ENCODE data around the gene PCDH9. TPM values are rescaled to one million over a fixed set of nuclear protein-coding genes. Genes with fewer than 3 reads are reported as not detected.
A peak's percentile ranks its signal among the peaks of the same experiment; 100 is the strongest.

Gene PCDH9
- total RNA-seq, 1 experiment from 2014 or later: 0.03 TPM

DNA sequence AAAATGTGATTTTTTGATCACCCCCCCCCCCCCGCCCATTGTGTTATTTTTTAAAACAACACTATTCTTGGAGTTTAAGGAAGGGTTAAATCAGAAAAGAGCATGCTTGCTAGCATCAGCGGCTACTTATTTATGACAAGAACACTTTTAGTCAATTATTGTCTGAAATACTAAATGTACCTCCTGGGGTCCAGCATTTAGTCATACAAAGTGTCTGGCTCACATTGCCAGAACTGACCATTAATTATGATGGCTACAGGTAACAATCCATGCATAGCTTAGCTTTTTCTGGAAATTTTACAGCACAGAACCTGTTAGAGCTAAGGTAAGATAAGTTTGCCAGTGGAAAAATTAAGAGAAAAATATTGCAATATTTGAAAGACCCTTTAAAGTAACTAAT is 90.1 kb downstream of the PCDH9 start:
- in situ Hi-C loops (cut with HindIII; ENCODE audit: low pct_unique_long_range_greater_than_20kb, low sequenced_read_pairs): no loop called here

DNA sequence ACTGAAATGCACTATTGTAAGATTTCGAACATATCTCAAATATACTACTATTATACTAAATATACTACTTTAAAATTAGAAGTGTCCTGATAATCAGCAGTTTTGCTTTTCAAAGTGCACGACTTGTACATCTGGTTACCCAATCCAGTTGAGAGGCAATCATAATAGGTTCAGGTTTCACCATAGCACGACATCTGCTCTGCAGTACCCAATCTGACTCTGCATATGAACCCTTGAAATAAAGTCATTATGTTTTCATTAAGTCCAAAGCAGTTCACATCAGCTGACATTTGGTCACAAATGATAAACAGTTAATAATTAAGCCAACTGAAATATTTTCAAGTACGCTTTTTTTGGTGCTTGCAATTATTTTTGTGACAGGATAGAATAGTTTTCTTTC is 90.6 kb downstream of the PCDH9 start:
- no peak for DNase-seq (ENCODE audit: low read depth)
- in situ Hi-C loops (cut with HindIII; ENCODE audit: low pct_unique_long_range_greater_than_20kb, low sequenced_read_pairs): no loop called here

More for the DNA sequence above, 90.1 kb downstream of the PCDH9 start:
- DNase-seq (ENCODE audit: low read depth): no peak

DNA sequence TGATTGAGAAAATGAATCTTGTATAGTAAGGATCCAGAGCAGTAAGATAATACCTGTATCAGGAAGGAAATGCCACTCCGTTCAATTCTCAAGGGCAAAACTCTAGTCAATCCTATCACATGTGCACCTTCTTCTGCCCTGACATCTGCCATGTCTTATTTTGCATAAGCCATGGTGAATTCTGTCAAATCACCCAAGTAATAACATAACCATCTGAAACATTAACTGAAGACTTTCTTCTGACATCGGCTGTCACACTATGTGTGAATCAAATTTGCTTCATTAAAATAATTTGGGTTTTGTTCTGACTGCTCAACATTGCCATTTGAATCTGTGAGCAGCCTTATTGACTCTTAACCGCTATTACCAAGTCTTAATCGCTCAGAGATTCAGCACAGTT is 91.2 kb downstream of the PCDH9 start:
- in situ Hi-C loops (cut with HindIII; ENCODE audit: low pct_unique_long_range_greater_than_20kb, low sequenced_read_pairs): no loop called here
- no peak for DNase-seq (ENCODE audit: low read depth)

DNA sequence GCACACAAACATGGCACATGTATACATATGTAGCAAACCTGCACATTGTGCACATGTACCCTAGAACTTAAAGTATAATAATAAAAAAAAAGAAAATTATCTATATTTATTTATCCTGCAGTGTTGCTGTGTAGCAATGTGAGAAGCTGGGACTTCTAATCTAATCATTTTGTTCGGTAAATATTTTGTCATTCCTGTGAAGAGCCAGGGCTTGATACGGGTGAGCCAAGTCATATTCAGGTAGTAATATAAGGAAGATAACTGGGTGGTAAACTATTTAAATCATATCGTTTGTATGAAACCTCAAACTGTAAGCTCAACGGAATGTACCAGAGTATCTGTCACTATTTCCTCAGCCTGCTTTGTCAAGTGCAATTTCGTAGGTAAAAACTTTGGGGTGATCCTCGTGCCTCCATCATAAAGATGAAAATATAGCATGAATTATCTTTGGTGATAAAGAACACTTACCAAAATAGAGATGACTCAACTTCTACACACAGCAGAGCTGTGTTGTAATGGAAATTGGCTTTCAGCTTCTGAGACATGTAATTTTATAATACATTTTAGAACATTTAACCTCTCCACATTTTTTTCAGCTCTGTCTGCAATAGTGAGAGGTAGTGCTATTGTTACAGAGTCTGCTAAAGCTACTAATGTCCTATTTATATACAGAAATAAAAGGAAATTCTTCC is 92.9 kb downstream of the PCDH9 start:
- in situ Hi-C loops (cut with HindIII; ENCODE audit: low pct_unique_long_range_greater_than_20kb, low sequenced_read_pairs): no loop called here
- no peak for DNase-seq (ENCODE audit: low read depth)

DNA sequence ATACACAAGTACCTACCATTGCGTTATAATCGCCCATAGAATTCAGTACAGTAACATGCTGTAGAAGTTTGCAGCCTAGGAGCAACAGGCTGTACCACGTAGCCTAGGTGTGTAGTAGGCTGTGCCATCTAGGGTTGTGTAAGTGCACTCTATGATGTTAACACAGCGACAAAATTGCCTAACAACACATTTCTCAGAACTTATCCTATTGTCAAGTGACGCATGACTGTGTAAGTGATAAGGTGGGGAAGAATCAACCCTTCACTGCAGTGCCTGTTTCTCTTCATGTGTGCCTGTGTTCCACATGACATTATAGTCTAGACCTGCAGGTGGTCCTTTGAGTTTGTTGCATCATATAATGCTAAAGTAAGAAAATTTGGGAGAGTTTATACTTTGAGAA is 94.0 kb downstream of the PCDH9 start:
- no peak for DNase-seq (ENCODE audit: low read depth)
- in situ Hi-C loops (cut with HindIII; ENCODE audit: low pct_unique_long_range_greater_than_20kb, low sequenced_read_pairs): no loop called here

DNA sequence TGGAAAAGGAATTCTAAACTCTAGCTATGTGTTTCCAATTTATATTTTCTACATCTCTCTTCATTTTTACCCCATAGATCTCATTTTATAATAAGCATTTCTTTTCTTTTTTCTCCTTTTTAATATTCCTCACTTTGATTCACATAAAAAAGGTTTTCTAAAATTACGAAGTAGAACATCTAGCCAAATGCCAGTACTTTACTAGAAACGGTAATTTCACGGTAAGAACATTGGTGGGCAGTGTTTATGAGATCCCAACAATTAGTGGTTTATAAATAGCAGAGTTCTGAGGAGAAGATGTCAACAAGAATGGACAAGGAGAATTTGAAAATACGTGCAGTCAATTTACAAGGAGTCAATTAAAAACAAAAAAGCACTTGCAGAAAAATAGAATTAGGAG is 94.8 kb downstream of the PCDH9 start:
- no peak for DNase-seq (ENCODE audit: low read depth)
- in situ Hi-C loops (cut with HindIII; ENCODE audit: low pct_unique_long_range_greater_than_20kb, low sequenced_read_pairs): no loop called here

DNA sequence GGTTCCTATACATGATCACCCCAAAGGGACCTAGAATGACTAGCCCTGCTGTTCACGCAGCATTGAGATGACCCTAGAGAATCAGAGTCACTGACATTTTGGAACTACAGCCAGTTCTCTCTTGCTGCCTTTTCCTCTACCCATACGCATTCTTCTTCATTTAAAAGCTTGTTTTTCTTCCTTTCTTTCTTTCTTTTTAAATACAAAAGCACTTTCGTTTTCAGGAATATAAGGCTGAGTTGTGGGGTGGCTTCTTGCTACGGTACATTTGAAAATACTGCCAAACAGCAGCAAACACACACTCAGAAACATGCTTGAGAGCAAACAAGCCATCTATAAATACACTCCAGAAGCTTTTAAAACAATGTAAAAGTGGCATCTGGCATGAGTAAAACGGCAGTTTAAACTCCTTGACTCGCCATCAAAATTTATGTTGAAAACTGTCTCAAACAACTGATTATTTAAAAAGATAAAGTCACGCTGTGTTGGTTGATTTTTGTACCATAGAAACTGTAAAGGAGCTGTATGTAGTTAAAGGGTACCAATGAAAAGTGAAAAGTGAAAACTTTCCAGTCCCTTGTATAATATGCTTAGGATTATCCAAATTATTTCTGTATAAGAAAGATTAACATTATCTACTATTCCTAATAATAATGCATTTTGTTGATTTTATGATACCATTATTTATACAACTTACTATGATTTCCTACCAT is 95.6 kb downstream of the PCDH9 start:
- in situ Hi-C loops (cut with HindIII; ENCODE audit: low pct_unique_long_range_greater_than_20kb, low sequenced_read_pairs): no loop called here
- DNase-seq (ENCODE audit: low read depth): no peak

DNA sequence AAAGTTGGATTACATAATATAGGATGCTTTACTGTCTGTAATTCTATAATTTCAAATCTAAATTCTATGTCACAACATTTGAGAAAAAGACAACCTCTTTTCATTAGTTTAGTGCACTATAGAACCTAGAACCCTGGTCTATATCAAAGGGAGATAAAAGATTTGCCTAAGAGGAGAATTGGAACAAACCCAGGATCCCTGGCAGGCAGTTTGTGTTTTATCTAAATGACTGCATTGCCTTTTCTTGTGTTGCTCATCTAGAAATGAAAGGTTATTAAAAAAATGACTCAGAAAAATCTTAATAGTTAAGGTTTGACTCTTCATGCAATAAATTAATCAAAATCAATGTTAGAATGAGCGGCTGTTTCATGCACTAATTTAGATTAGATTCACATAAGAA is 96.7 kb downstream of the PCDH9 start:
- in situ Hi-C loops (cut with HindIII; ENCODE audit: low pct_unique_long_range_greater_than_20kb, low sequenced_read_pairs): no loop called here
- no peak for DNase-seq (ENCODE audit: low read depth)

DNA sequence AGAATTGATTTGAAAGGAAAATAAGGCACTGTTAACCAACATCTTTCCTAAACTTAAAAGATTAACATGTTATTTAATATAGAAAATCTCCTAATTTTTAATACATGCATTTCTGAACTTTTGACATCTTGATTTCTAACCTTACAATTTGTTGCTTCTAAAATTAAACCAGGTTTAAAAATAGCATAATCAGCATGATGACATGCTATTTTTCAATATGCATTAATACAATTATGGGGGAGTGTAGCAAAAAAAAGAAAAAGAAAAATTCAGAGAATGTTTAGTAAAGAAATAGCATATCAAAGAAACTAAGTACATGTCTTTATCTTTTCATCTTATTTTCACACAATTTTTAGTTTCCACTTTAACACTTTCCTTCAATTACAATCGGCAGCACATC is 98.7 kb downstream of the PCDH9 start:
- in situ Hi-C loops (cut with HindIII; ENCODE audit: low pct_unique_long_range_greater_than_20kb, low sequenced_read_pairs): no loop called here
- DNase-seq (ENCODE audit: low read depth): no peak

DNA sequence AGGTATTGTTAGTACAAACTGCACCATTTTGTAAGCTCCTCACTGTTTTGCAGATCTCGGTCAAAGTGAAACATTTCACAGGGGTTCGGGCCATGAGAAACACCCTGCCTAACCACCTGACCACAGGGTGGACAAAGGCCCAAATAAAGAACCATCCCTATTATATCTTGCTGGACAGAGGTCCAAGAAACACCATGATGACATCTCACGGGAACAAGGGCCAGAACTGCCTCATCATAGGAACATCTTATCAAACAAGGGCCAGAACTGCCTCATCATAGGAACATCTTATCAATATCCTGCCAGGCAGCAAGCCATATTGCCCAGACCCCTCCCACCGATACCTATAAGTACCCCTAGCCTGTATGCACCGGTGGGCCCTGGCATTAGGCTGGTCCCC is 99.7 kb downstream of the PCDH9 start:
- in situ Hi-C loops (cut with HindIII; ENCODE audit: low pct_unique_long_range_greater_than_20kb, low sequenced_read_pairs): no loop called here

DNA sequence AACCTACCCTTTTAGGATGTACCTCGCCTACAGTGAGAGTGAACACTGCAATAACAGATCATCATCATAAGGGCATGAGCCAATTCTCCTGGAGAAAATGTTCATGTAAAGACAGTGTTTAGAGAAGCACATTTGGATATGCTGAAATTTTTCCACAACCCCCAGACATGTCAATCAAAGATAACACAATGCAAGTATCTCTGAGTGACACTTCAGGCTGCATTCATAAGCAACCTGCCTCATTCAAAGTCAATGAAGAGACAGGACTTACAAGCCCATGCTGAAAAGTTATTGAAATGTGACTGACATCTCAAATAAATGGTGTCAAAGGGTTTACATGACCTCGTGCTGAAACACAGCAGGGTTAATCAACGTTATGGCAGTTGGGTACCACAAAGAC is 102.0 kb downstream of the PCDH9 start:
- no peak for DNase-seq (ENCODE audit: low read depth)
- in situ Hi-C loops (cut with HindIII; ENCODE audit: low pct_unique_long_range_greater_than_20kb, low sequenced_read_pairs): no loop called here

More for the DNA sequence above, 99.7 kb downstream of the PCDH9 start:
- DNase-seq (ENCODE audit: low read depth): no peak

DNA sequence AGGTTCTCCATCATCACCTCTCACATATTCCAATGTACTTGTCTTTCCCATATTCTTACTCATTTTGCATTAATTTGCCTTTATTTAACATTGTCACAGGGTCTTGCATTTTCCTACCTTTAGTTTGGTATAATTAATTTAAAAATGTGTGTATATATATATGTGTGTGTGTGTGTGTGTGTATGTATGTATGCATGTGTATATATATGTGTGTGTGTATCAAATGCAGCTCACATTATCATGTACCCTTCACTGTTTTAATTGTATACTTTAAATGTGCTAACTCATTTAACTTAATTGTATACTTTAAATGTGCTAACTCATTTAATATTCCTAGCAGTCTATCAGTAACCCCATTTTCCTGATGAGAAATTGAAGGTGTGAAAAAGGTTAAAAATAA is 104.5 kb downstream of the PCDH9 start:
- DNase-seq (ENCODE audit: low read depth): no peak
- in situ Hi-C loops (cut with HindIII; ENCODE audit: low pct_unique_long_range_greater_than_20kb, low sequenced_read_pairs): no loop called here

DNA sequence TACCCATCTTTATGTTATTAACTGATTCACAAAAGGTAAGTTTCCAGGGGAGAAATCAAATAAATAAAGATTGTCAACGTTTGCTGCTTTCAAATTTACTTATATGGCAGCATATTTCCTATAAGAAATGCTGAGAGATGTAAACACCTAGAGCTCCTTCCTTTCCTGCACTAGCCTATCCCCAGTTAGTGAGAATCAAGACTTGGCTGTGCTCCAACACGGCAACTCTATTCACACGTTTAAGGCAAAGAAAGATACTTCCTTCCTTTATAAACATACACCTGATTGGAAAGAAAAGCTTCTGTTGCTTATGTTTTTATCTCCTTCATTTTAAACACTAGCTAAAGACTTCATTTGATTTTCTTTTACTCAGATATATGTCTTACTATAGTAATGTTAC is 107.0 kb downstream of the PCDH9 start:
- no peak for DNase-seq (ENCODE audit: low read depth)
- in situ Hi-C loops (cut with HindIII; ENCODE audit: low pct_unique_long_range_greater_than_20kb, low sequenced_read_pairs): no loop called here

DNA sequence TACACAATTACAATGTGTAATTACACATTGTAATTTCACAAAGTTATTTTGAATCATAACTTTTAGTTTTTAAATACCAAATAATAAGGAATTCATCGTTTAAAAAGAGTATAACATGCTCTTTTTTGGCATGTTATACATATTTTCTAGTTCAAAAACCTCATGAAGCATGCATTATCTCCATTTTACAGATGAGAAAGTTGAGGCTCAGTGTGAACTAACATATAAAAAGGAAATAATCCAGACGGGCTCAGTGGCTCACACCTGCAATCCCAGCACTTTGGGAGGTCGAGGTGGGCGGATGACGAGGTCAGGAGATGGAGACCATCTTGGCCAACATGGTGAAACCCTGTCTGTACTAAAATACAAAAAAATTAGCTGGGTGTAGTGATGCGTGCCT is 107.9 kb downstream of the PCDH9 start:
- no peak for DNase-seq (ENCODE audit: low read depth)
- in situ Hi-C loops (cut with HindIII; ENCODE audit: low pct_unique_long_range_greater_than_20kb, low sequenced_read_pairs): no loop called here

DNA sequence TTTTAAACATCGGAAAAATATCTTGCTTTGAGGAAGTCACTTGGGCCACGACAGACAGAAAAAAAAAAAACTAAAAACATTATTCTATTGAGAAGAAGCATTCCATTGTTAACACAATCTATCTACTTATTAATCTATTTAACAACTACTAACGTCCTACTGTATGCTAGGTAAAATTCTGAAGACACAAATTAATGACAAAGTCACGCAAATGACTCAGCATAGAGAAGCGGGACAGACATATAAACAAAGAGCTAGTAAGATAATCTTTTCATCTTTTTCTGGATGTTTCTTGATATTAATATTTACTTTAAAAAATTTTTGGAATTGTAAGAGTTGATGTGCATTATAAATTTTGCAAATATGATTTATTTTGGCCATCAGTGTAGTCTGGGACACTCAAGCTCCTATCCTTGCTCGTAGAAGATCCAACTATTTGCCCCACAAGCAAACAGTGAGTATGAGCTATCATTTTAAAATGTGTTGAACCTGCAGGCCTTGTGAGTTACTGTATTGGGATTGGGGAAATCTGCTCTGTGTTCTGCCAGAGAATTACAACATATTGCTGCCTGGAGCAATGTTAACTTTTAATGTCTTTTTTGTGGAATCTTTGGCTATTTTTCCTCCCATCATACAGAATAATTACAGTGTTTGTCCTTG is 109.1 kb downstream of the PCDH9 start:
- no peak for DNase-seq (ENCODE audit: low read depth)
- in situ Hi-C loops (cut with HindIII; ENCODE audit: low pct_unique_long_range_greater_than_20kb, low sequenced_read_pairs): no loop called here

DNA sequence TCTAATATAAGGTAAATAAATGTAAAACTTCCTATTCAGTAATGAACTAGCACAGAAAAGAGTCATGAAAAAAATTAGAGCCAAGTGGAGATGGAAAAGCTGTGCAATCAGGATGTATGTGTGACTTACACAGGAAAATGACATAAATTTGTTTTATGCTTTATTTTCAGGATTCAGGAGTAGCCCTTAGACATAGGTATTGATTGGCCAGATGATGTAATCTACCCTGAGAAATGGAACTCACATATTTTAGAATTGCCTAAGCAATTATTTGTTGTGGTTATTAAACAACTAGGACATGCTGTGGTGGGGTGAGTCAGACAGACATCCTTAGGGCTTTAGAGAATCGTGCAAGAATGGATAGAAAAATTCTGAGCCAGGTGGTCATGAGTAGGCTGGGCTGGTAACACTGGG is 110.6 kb downstream of the PCDH9 start:
- in situ Hi-C loops (cut with HindIII; ENCODE audit: low pct_unique_long_range_greater_than_20kb, low sequenced_read_pairs): no loop called here
- peak; percentile 12 for DNase-seq (ENCODE audit: low read depth)

DNA sequence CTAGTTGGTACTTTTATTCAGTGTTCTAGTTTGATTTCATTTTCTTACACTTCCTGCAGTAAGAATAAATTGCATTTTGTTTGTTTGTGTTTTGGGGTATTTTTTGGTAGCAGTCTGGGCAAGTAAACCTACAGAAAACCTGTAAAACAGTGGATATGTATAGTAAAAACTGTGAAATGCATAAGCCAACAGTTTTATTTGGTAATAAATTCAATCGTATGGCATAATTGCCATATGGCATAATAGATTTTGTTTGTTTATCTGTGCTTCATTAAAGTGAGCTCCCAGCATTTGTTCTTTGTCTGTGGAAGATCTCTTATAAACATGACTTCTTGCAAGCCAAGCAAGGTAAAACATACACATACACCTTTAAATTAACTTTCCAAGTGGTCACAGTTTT is 111.9 kb downstream of the PCDH9 start:
- in situ Hi-C loops (cut with HindIII; ENCODE audit: low pct_unique_long_range_greater_than_20kb, low sequenced_read_pairs): no loop called here
- no peak for DNase-seq (ENCODE audit: low read depth)

DNA sequence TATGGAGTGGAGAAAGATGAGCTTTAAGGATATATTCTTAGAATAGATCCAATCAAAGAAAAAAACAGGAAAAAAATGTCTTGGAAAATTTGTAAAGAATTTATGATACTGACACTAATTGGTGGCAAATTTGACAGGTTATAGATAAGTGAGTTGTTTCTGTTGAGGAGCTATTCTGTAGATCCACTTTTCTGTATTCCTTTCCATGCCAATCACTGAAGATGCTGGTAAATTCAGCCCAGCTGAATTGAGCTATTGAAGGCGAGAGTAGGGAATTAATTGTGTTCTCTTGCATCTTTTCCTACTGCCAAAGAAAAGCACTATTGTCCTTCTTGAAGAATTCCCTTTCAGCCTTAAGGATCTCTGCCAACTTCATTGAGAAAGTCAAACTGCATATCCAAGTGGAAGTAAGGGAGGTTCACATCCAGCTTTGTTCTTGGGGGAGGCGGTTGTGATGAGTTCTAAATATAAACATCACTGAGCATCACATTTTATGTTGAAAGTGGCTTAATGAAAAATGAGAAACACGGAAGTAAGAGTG is 113.1 kb downstream of the PCDH9 start:
- in situ Hi-C loops (cut with HindIII; ENCODE audit: low pct_unique_long_range_greater_than_20kb, low sequenced_read_pairs): no loop called here

DNA sequence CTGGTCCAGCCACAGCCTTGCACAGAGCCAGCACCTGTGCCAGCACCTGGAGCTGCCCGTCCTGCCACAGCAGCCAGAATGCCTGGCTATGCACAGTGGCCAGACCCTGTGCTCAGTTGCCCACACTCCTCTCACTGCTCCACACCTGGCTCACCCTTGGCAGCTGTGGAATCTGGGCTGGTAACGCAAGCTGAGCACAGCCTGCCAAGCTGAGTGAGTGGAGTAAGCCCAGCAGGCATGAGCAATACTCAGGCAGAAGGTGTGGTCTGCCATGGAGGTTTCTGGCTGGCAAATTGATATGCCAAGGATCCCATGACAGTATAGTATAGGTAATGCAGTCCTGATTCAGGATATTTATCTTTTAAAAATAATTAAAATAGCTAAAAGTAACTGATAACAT is 122.2 kb downstream of the PCDH9 start:
- in situ Hi-C loops (cut with HindIII; ENCODE audit: low pct_unique_long_range_greater_than_20kb, low sequenced_read_pairs): no loop called here
- DNase-seq (ENCODE audit: low read depth): no peak

More for the DNA sequence above, 113.1 kb downstream of the PCDH9 start:
- DNase-seq (ENCODE audit: low read depth): no peak
